ENCODE results near the gene CELF5. TPM values are rescaled to one million over a fixed set of nuclear protein-coding genes. Genes with fewer than 3 reads are reported as not detected.

Gene CELF5
- total and polyA plus RNA-seq, 2 donors (not counting 1 experiment from before 2014, with no cell fraction given) = 0.15 TPM; not detected in 1

GRCh38 chr19:3253270-3253669, 28.8 kb downstream of the CELF5 start:
- CTCF ChIA-PET = interaction anchor here (0.6 to 1.6 kb wide), 3 partner anchors 15 to 360 kb away, joined by 3 to 4 read pairs (median 4); partner anchors contain the start of gene CELF5

GRCh38 chr19:3254520-3254919, 30.1 kb downstream of the CELF5 start:
- Histone ChIP-seq H3K36me3 (replicated peaks in 1 of 2; ENCODE audit: control extremely low read depth in 1 of 2, control insufficient read depth in 1 of 2, extremely low read depth in 1 of 2, insufficient read depth in 2 of 2, low read length in 1 of 2) (no peaks in the 10 kb centered on the region), H4K20me1 (ENCODE audit: control insufficient read depth, insufficient read depth, low read length, poor library complexity, severe bottlenecking) (no peaks in the 10 kb centered on the region), H3K4me1 (ENCODE audit: control insufficient read depth in 2 of 2, insufficient read depth in 2 of 2, low read length in 2 of 2) (no peaks in the 10 kb centered on the region), H3K9me3 (ENCODE audit: control extremely low read depth in 1 of 3, control insufficient read depth in 2 of 3, insufficient read depth in 1 of 3, low read length in 2 of 3) (peaks cover 0 to 24% (median 2%) of the 10 kb centered on the region in 3 donors), H3K27me3 (replicated peaks in 1 of 4; ENCODE audit: control extremely low read depth in 1 of 4, control insufficient read depth in 3 of 4, insufficient read depth in 4 of 4, low read length in 3 of 4) (peaks cover 0 to 10% (median 0%) of the 10 kb centered on the region in 4 experiments), H2AFZ (ENCODE audit: insufficient read depth, low read depth, low read length, poor library complexity, severe bottlenecking) (no peak overlapping the region), H3K79me2 (ENCODE audit: control insufficient read depth, insufficient read depth, low read length) (no peaks in the 10 kb centered on the region), H3K4me3 (ENCODE audit: control extremely low read depth in 1 of 5, extremely low read depth in 1 of 5, insufficient read depth in 1 of 5, low read depth in 2 of 5, low read length in 4 of 5) (no peak overlapping the region), H3K9ac (ENCODE audit: low read length) (no peak overlapping the region), H3K4me2 (replicated peaks; ENCODE audit: low read depth, low read length, poor library complexity, severe bottlenecking) (no peak overlapping the region), H3K27ac (ENCODE audit: low read length in 2 of 2) (no peak overlapping the region)
- ChIA-PET CTCF (no interaction called here), POLR2A (no interaction called here)
- TF ChIP-seq EZH2 (IDR thresholded peaks at IDR 0.05; ENCODE audit: borderline replicate concordance, insufficient read depth, low read depth, low read length, poor library complexity, severe bottlenecking) (no peak), CTCF (IDR thresholded peaks at IDR 0.05) (no peak)
- Mint-ChIP-seq H3K27ac (no peak overlapping the region), H3K27me3 (peaks cover 36% of the 10 kb centered on the region), H3K4me3 (no peak overlapping the region), H3K9me3 (ENCODE audit: insufficient read depth) (peaks cover 9% of the 10 kb centered on the region), H3K4me1 (no peaks in the 10 kb centered on the region)
- DNase-seq (no peak), ATAC-seq (ENCODE audit: low read depth) (no peak)
- intact Hi-C loops (cut with micrococcal nuclease) = no loop called here

More at GRCh38 chr19:3253270-3253669, 28.8 kb downstream of the CELF5 start:
- DNase-seq (no peak), ATAC-seq (ENCODE audit: low read depth) (no peak)
- peaks cover 31% of the 10 kb centered on the region for H3K27me3 Mint-ChIP-seq
- no peak overlapping the region for H3K27ac Mint-ChIP-seq
- POLR2A ChIA-PET = no interaction called here
- Histone ChIP-seq H3K27ac (ENCODE audit: low read length in 2 of 2) (no peak overlapping the region), H3K9ac (ENCODE audit: low read length) (no peak overlapping the region), H3K4me3 (ENCODE audit: control extremely low read depth in 1 of 5, extremely low read depth in 1 of 5, insufficient read depth in 1 of 5, low read depth in 2 of 5, low read length in 4 of 5) (no peak overlapping the region), H3K4me1 (ENCODE audit: control insufficient read depth in 2 of 2, insufficient read depth in 2 of 2, low read length in 2 of 2) (no peaks in the 10 kb centered on the region), H3K4me2 (replicated peaks; ENCODE audit: low read depth, low read length, poor library complexity, severe bottlenecking) (no peak overlapping the region), H4K20me1 (ENCODE audit: control insufficient read depth, insufficient read depth, low read length, poor library complexity, severe bottlenecking) (no peaks in the 10 kb centered on the region), H3K79me2 (ENCODE audit: control insufficient read depth, insufficient read depth, low read length) (no peaks in the 10 kb centered on the region), H3K36me3 (replicated peaks in 1 of 2; ENCODE audit: control extremely low read depth in 1 of 2, control insufficient read depth in 1 of 2, extremely low read depth in 1 of 2, insufficient read depth in 2 of 2, low read length in 1 of 2) (no peaks in the 10 kb centered on the region), H2AFZ (ENCODE audit: insufficient read depth, low read depth, low read length, poor library complexity, severe bottlenecking) (no peak overlapping the region), H3K27me3 (replicated peaks in 1 of 4; ENCODE audit: control extremely low read depth in 1 of 4, control insufficient read depth in 3 of 4, insufficient read depth in 4 of 4, low read length in 3 of 4) (peaks cover 0 to 12% (median 0%) of the 10 kb centered on the region in 4 experiments), H3K9me3 (ENCODE audit: control extremely low read depth in 1 of 3, control insufficient read depth in 2 of 3, insufficient read depth in 1 of 3, low read length in 2 of 3) (peaks cover 0 to 28% (median 2%) of the 10 kb centered on the region in 3 donors)
- H3K4me3 Mint-ChIP-seq = no peak overlapping the region
- 100% methylated on average over 1 of the region's 3 CpGs for WGBS (ENCODE audit: insufficient coverage)
- no peaks in the 10 kb centered on the region for H3K4me1 Mint-ChIP-seq
- no peak for TF ChIP-seq CTCF (IDR thresholded peaks at IDR 0.05)
- no peak for TF ChIP-seq EZH2 (IDR thresholded peaks at IDR 0.05; ENCODE audit: borderline replicate concordance, insufficient read depth, low read depth, low read length, poor library complexity, severe bottlenecking)
- peaks cover 9% of the 10 kb centered on the region for H3K9me3 Mint-ChIP-seq (ENCODE audit: insufficient read depth)
- intact Hi-C loops (cut with micrococcal nuclease) = no loop called here

All from B cell (primary cell).